Neural progenitor cell (in vitro differentiated cells): ENCODE data around the gene MAST3. TPM values are rescaled to one million over a fixed set of nuclear protein-coding genes. Genes with fewer than 3 reads are reported as not detected.
A peak's percentile ranks its signal among the peaks of the same experiment; 100 is the strongest.

ENCODE experiments used
- DNase-seq: peaks from one replicate; pipeline ENCODE4 v3.0.0-alpha.2; 2016; ENCODE audit warnings: low spot score
- H2AFZ ChIP-seq: fragments of 200-600 bp; sonication (generic); replicated peaks from 2 replicates; pipeline ENCODE4 v1.6.1; 2016; ENCODE audit warnings: antibody characterized with exemption
- H3F3A ChIP-seq: fragments of 200-600 bp; sonication (generic); 2 replicates; pipeline ENCODE4 v1.6.1; 2016; ENCODE audit warnings: antibody characterized with exemption, low read depth
- H3K27ac ChIP-seq: fragments of 200-600 bp; sonication (generic); 2 replicates; pipeline ENCODE4 v1.5.1; 2016; ENCODE audit warnings: mild to moderate bottlenecking
- H3K27me3 ChIP-seq: fragments of 200-600 bp; sonication (generic); 2 replicates; pipeline ENCODE4 v1.6.1; 2016; ENCODE audit warnings: mild to moderate bottlenecking, moderate library complexity
- H3K36me3 ChIP-seq: fragments of 200-600 bp; sonication (generic); 2 replicates; pipeline ENCODE4 v1.5.1; 2016
- H3K4me1 ChIP-seq: fragments of 200-600 bp; sonication (generic); 2 replicates; pipeline ENCODE4 v1.6.1; 2016; ENCODE audit warnings: mixed run types
- H3K4me2 ChIP-seq: fragments of 200-600 bp; sonication (generic); 2 replicates; pipeline ENCODE4 v1.6.1; 2016
- H3K4me3 ChIP-seq: fragments of 200-600 bp; sonication (generic); 2 replicates; pipeline ENCODE4 v1.5.1; 2016
- H3K79me2 ChIP-seq: fragments of 200-600 bp; sonication (generic); 2 replicates; pipeline ENCODE4 v1.6.1; 2016; ENCODE audit warnings: low read depth
- H3K9ac ChIP-seq: fragments of 200-600 bp; sonication (generic); 2 replicates; pipeline ENCODE4 v1.6.1; 2016
- H3K9me3 ChIP-seq: fragments of 200-600 bp; sonication (generic); 2 replicates; pipeline ENCODE4 v1.5.1; 2016; ENCODE audit warnings: low read depth
- H4K20me1 ChIP-seq: fragments of 200-600 bp; sonication (generic); 2 replicates; pipeline ENCODE4 v1.6.1; 2016; ENCODE audit warnings: low read depth
- H3K27ac Mint-ChIP-seq: 3 replicates; pipeline ENCODE4 v1.8.0; 2021; ENCODE audit warnings: mixed read lengths
- H3K27me3 Mint-ChIP-seq: 2 replicates; pipeline ENCODE4 v1.8.0; 2022; ENCODE audit warnings: low read depth, mild to moderate bottlenecking, inconsistent platforms, moderate library complexity, mixed read lengths; ENCODE audit not compliant: insufficient read depth
- H3K36me3 Mint-ChIP-seq: 3 replicates; pipeline ENCODE4 v1.8.0; 2021; ENCODE audit warnings: mixed read lengths
- H3K4me1 Mint-ChIP-seq: 3 replicates; pipeline ENCODE4 v1.8.0; 2021; ENCODE audit warnings: mixed read lengths
- H3K4me3 Mint-ChIP-seq: 3 replicates; pipeline ENCODE4 v1.8.0; 2021; ENCODE audit warnings: mild to moderate bottlenecking, moderate library complexity, mixed read lengths
- H3K9me3 Mint-ChIP-seq: 3 replicates; pipeline ENCODE4 v1.8.0; 2020; ENCODE audit warnings: mixed read lengths
- CTCF ChIP-seq: fragments of 200-600 bp; sonication (generic); IDR thresholded peaks from 2 replicates; pipeline ENCODE4 v1.5.1; 2017; ENCODE audit warnings: antibody characterized with exemption, mild to moderate bottlenecking
- EZH2 ChIP-seq: fragments of 200-600 bp; sonication (generic); IDR thresholded peaks from 2 replicates; pipeline ENCODE4 v1.6.1; 2017; ENCODE audit warnings: antibody characterized with exemption, mild to moderate bottlenecking, moderate library complexity
- EZH2phosphoT487 ChIP-seq: fragments of 200-600 bp; sonication (generic); IDR thresholded peaks from 2 replicates; pipeline ENCODE4 v1.6.1; 2017; ENCODE audit warnings: antibody characterized with exemption
- total RNA-seq: library from RNA; depleted of rRNA; stranded (reverse); fragments of >200 nt; gene quantifications from 2 replicates; pipeline ENCODE4 v1.2.3, GENCODE V29; 2015; ENCODE audit warnings: low replicate concordance

Gene MAST3
- total RNA-seq, 1 donor from 2014 or later: 2.1 TPM

GRCh38 chr19:18117364-18117691 lies 19.8 kb downstream of the MAST3 start:
- peaks cover 36% of the 10 kb centered on the region for H3K4me1 Mint-ChIP-seq
- no peaks in the 10 kb centered on the region for H3K9me3 Mint-ChIP-seq
- Histone ChIP-seq H2AFZ (peak overlapping the region; percentile 84), H3K36me3 (no peaks in the 10 kb centered on the region), H3K79me2 (peaks cover 10% of the 10 kb centered on the region), H3F3A (peaks cover 11% of the 10 kb centered on the region), H3K9me3 (no peaks in the 10 kb centered on the region), H3K9ac (no peak overlapping the region), H3K27ac (no peak overlapping the region), H3K27me3 (no peaks in the 10 kb centered on the region), H3K4me1 (peaks cover 4% of the 10 kb centered on the region), H3K4me3 (peak overlapping the region; percentile 79), H4K20me1 (peaks cover 20% of the 10 kb centered on the region), H3K4me2 (peak overlapping the region; percentile 79)
- H3K4me3 Mint-ChIP-seq: peak overlapping the region; percentile 90
- H3K36me3 Mint-ChIP-seq: no peaks in the 10 kb centered on the region
- peak overlapping the region; percentile 74 for H3K27ac Mint-ChIP-seq
- TF ChIP-seq EZH2: no peak
- no peak for TF ChIP-seq EZH2phosphoT487
- no peak for TF ChIP-seq CTCF
- H3K27me3 Mint-ChIP-seq: peaks cover 15% of the 10 kb centered on the region
- no peak for DNase-seq

GRCh38 chr19:18117692-18118378 lies 20.3 kb downstream of the MAST3 start:
- Mint-ChIP-seq H3K36me3 (no peaks in the 10 kb centered on the region), H3K9me3 (no peaks in the 10 kb centered on the region), H3K27ac (peak overlapping the region; percentile 74), H3K4me3 (peak overlapping the region; percentile 90), H3K4me1 (peaks cover 33% of the 10 kb centered on the region), H3K27me3 (peaks cover 14% of the 10 kb centered on the region)
- Histone ChIP-seq H3K27ac (no peak overlapping the region), H4K20me1 (peaks cover 20% of the 10 kb centered on the region), H3K4me2 (peak overlapping the region; percentile 98), H3K27me3 (no peaks in the 10 kb centered on the region), H2AFZ (peak overlapping the region; percentile 94), H3K9ac (peak overlapping the region; percentile 76), H3K9me3 (no peaks in the 10 kb centered on the region), H3F3A (peaks cover 11% of the 10 kb centered on the region), H3K36me3 (no peaks in the 10 kb centered on the region), H3K4me1 (peaks cover 4% of the 10 kb centered on the region), H3K4me3 (peak overlapping the region; percentile 79), H3K79me2 (peaks cover 10% of the 10 kb centered on the region)
- DNase-seq: peak; percentile 97
- no peak for TF ChIP-seq EZH2phosphoT487
- peak; percentile 14 for TF ChIP-seq CTCF
- no peak for TF ChIP-seq EZH2

GRCh38 chr19:18118420-18119012 lies 20.9 kb downstream of the MAST3 start:
- H3K27ac Mint-ChIP-seq: no peak overlapping the region
- Histone ChIP-seq H3K4me2 (peak overlapping the region; percentile 98), H3K4me3 (peak overlapping the region; percentile 79), H3K4me1 (peaks cover 4% of the 10 kb centered on the region), H3F3A (peaks cover 11% of the 10 kb centered on the region), H3K27me3 (no peaks in the 10 kb centered on the region), H3K27ac (no peak overlapping the region), H3K9ac (peak overlapping the region; percentile 76), H4K20me1 (peaks cover 20% of the 10 kb centered on the region), H3K36me3 (no peaks in the 10 kb centered on the region), H2AFZ (peak overlapping the region; percentile 94), H3K79me2 (peaks cover 10% of the 10 kb centered on the region), H3K9me3 (no peaks in the 10 kb centered on the region)
- H3K4me1 Mint-ChIP-seq: peaks cover 32% of the 10 kb centered on the region
- H3K36me3 Mint-ChIP-seq: no peaks in the 10 kb centered on the region
- TF ChIP-seq CTCF (no peak), EZH2 (no peak), EZH2phosphoT487 (no peak)
- peak overlapping the region; percentile 85 for H3K4me3 Mint-ChIP-seq
- H3K27me3 Mint-ChIP-seq: peaks cover 15% of the 10 kb centered on the region
- H3K9me3 Mint-ChIP-seq: no peaks in the 10 kb centered on the region
- DNase-seq: no peak
